Jurkat, Clone E6-1 (cell line): Measurements from ENCODE around the gene SPAAR. TPM values are rescaled to one million over a fixed set of nuclear protein-coding genes. Genes with fewer than 3 reads are reported as not detected.
"Not testable (repeated sequence)": the region's sequence is repeated elsewhere in the genome, so short reads cannot be mapped to it uniquely, and the experiment has no call there.

Experiments used
- DNase-seq: peaks from one replicate; pipeline ENCODE4 v3.0.0-alpha.2; 2011; ENCODE audit warnings: low read depth, low spot score
- H3K4me3 ChIP-seq: 2 replicates; pipeline ENCODE4 v1.5.1; 2011; ENCODE audit warnings: mild to moderate bottlenecking, low read length, control low read depth, moderate library complexity
- polyA plus RNA-seq: library from polyadenylated mRNA; unstranded; fragments of >200 nt; gene quantifications from one replicate; pipeline ENCODE4 v1.2.1, GENCODE V29; 2012; ENCODE audit warnings: missing spikeins; ENCODE audit not compliant: insufficient read length, insufficient read depth

The SPAAR gene
- polyA plus RNA-seq: not detected

GRCh38 chr9:35909274-35909673 lies at the start of gene SPAAR:
SPAAR (plus strand) TSS chr9:35909490; CDS start chr9:35910464, 974 bp downstream.
- H3K4me3 ChIP-seq: no peak within 1 kb of the TSS

GRCh38 chr9:35859990-35860339 lies 49.3 kb upstream of the SPAAR start:
- no peak overlapping the region for H3K4me3 ChIP-seq
- DNase-seq: no peak

More at GRCh38 chr9:35909274-35909673, at the start of gene SPAAR:
- no peak for DNase-seq

- no peak for DNase-seq
- no peak overlapping the region for H3K4me3 ChIP-seq
Observed at GRCh38 chr9:35861161-35861897, 48.0 kb upstream of the SPAAR start.

GRCh38 chr9:35862328-35862727 lies 47.0 kb upstream of the SPAAR start:
- DNase-seq: no peak

GRCh38 chr9:35863583-35863982 lies 45.7 kb upstream of the SPAAR start:
- DNase-seq: no peak
- no peak overlapping the region for H3K4me3 ChIP-seq

More at GRCh38 chr9:35862328-35862727, 47.0 kb upstream of the SPAAR start:
- no peak overlapping the region for H3K4me3 ChIP-seq

GRCh38 chr9:35864695-35865255 lies 44.5 kb upstream of the SPAAR start:
- no peak overlapping the region for H3K4me3 ChIP-seq
- DNase-seq: no peak

GRCh38 chr9:35867538-35867937 lies 41.8 kb upstream of the SPAAR start:
- DNase-seq: no peak
- no peak overlapping the region for H3K4me3 ChIP-seq

- DNase-seq: no peak
- H3K4me3 ChIP-seq: no peak overlapping the region
Observed at GRCh38 chr9:35868933-35869332, 40.4 kb upstream of the SPAAR start.

GRCh38 chr9:35869621-35870216 lies 39.6 kb upstream of the SPAAR start:
- no peak for DNase-seq
- H3K4me3 ChIP-seq: no peak overlapping the region

GRCh38 chr9:35870351-35870923 lies 38.9 kb upstream of the SPAAR start, which contains the start of gene OR13J1:
OR13J1 (minus strand) TSS chr9:35870401; CDS start chr9:35870401, 0 bp downstream.
- H3K4me3 ChIP-seq: no peak within 1 kb of the TSS
- DNase-seq: no peak

GRCh38 chr9:35871545-35871944 lies 37.7 kb upstream of the SPAAR start:
- no peak overlapping the region for H3K4me3 ChIP-seq
- DNase-seq: no peak

GRCh38 chr9:35872505-35872904 lies 36.8 kb upstream of the SPAAR start:
- no peak for DNase-seq
- no peak overlapping the region for H3K4me3 ChIP-seq

GRCh38 chr9:35882263-35882848 lies 26.9 kb upstream of the SPAAR start:
- no peak overlapping the region for H3K4me3 ChIP-seq
- peak; percentile 40 for DNase-seq

GRCh38 chr9:35882996-35883395 lies 26.3 kb upstream of the SPAAR start:
- no peak for DNase-seq
- H3K4me3 ChIP-seq: no peak overlapping the region

- DNase-seq, H3K4me3 ChIP-seq: not testable (repeated sequence)
Observed at GRCh38 chr9:35884908-35885307, 24.4 kb upstream of the SPAAR start.

GRCh38 chr9:35891646-35892045 lies 17.6 kb upstream of the SPAAR start:
- no peak overlapping the region for H3K4me3 ChIP-seq
- DNase-seq: no peak

GRCh38 chr9:35892051-35892450 lies 17.2 kb upstream of the SPAAR start:
- no peak overlapping the region for H3K4me3 ChIP-seq
- DNase-seq: no peak

- H3K4me3 ChIP-seq: no peak overlapping the region
- no peak for DNase-seq
Observed at GRCh38 chr9:35896570-35896969, 12.7 kb upstream of the SPAAR start.

GRCh38 chr9:35897376-35898099 lies 11.8 kb upstream of the SPAAR start:
- H3K4me3 ChIP-seq, DNase-seq: not testable (repeated sequence)
